Nephron progenitor cell (in vitro differentiated cells): ENCODE results near the gene DGCR8.

Experiments used
- DNase-seq: peaks from one replicate; pipeline ENCODE4 v3.0.0; 2021
- H3K27ac Mint-ChIP-seq: 2 replicates; pipeline ENCODE4 v1.8.0; 2021; ENCODE audit warnings: mild to moderate bottlenecking, moderate library complexity, mixed read lengths
- H3K27me3 Mint-ChIP-seq: 2 replicates; pipeline ENCODE4 v1.8.0; 2021; ENCODE audit warnings: mild to moderate bottlenecking, low read depth, mixed read lengths; ENCODE audit not compliant: poor library complexity
- H3K36me3 Mint-ChIP-seq: 2 replicates; pipeline ENCODE4 v1.8.0; 2021; ENCODE audit warnings: low read depth, mixed read lengths
- H3K4me1 Mint-ChIP-seq: 2 replicates; pipeline ENCODE4 v1.8.0; 2021; ENCODE audit warnings: mixed read lengths
- H3K4me3 Mint-ChIP-seq: 2 replicates; pipeline ENCODE4 v1.8.0; 2021; ENCODE audit warnings: mild to moderate bottlenecking, moderate library complexity, mixed read lengths
- H3K9me3 Mint-ChIP-seq: 2 replicates; pipeline ENCODE4 v1.8.0; 2021; ENCODE audit warnings: mild to moderate bottlenecking, moderate library complexity, mixed read lengths
- CTCF ChIP-seq: fragments of 200-600 bp; sonication (generic); IDR thresholded peaks from 2 replicates; pipeline ENCODE4 v1.5.0; 2021; ENCODE audit warnings: antibody characterized with exemption

DGCR8 gene

DNA sequence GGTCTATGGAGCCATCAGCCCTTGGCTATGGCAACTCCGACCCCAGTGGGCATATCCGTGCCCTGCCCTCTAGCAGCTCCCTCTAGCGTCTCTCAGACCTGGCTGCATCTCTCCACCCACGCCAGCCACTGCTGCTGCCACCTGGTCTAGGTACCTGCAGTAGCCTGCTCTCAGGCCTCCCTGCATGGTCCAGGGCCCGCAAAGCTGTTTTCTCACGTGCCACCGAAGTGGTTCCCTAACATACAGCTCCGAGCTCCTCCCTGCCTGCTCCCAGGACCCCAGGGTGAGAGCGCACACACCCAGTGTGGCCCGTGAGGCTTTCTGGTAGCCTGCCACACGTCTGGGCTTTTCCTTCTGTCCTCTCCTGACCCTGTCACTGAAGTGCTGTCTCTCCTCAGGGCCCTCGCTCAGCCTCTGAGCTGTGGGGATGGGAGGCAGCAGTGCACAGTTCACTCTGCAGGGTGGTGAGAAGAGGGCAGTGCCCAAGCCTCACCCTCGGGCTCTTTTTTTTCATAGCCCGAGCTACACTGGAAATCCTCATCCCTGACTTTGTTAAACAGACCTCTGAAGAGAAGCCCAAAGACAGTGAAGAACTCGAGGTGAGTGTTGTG lies 14.3 kb downstream of the DGCR8 start:
- Mint-ChIP-seq H3K27me3 (peaks cover 4% of the 10 kb centered on the region), H3K36me3 (peaks cover 97% of the 10 kb centered on the region), H3K4me3 (no peak overlapping the region), H3K27ac (no peak overlapping the region), H3K4me1 (no peaks in the 10 kb centered on the region), H3K9me3 (peaks cover 4% of the 10 kb centered on the region)
- no peak for DNase-seq
- TF ChIP-seq CTCF: no peak

DNA sequence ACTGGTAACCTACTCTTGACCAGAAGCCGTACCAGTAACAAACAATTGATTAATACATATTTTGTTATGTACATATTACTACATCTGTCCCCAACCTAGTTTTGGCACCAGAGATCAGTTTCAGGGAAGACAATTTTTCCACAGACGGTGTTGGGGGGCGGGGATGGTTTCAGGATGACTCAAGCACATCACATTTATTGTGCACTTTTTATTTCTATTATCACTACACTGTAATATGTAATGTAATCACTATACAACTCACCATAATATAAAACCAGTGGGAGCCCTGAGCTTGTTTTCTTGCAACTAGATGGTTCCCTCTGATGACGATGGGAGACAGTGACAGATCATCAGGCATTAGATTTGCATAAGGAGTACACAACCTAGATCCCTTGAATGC lies 15.5 kb downstream of the DGCR8 start:
- Mint-ChIP-seq H3K4me3 (no peak overlapping the region), H3K4me1 (no peaks in the 10 kb centered on the region), H3K9me3 (peaks cover 4% of the 10 kb centered on the region), H3K27me3 (peaks cover 4% of the 10 kb centered on the region), H3K36me3 (peaks cover 97% of the 10 kb centered on the region), H3K27ac (no peak overlapping the region)
- no peak for DNase-seq
- no peak for TF ChIP-seq CTCF

- no peaks in the 10 kb centered on the region for H3K4me1 Mint-ChIP-seq
- H3K9me3 Mint-ChIP-seq: peaks cover 4% of the 10 kb centered on the region
- peaks cover 4% of the 10 kb centered on the region for H3K27me3 Mint-ChIP-seq
- no peak for DNase-seq
- H3K4me3 Mint-ChIP-seq: no peak overlapping the region
- no peak overlapping the region for H3K27ac Mint-ChIP-seq
- TF ChIP-seq CTCF: no peak
- peaks cover 94% of the 10 kb centered on the region for H3K36me3 Mint-ChIP-seq
These were observed 16.8 kb downstream of the DGCR8 start for GRCh38 chr22:20096574-20097420.

DNA sequence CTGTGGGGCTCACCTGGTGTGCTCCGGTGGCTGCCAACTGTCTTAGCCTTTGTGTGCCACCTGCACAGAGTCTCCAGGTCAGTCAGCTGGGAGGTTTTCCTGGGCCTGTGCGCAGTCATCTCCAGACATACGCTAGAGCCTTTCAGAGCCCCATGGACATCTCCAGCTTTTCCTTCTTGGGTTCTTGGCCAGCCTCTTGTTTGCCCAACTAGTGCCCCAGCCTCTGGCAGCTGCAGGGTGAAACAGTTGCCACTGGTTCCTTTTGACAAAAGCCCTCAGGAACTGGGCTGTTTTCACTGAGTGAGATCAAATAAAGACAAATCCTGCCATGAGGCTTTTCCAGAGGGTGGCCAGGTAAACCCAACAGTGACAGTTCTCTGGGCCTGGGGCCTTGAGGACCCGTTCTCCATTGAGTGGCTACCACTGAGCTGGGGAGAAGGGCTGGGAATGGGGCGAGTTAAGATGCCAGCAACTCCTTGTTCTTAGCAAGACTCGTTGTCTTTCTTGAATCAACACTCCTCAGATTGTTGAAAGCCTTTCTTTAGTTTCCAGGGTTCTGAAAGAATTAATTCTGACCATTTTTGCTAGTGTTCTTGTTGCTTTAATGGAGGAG lies 19.2 kb downstream of the DGCR8 start:
- Mint-ChIP-seq H3K27ac (no peak overlapping the region), H3K4me3 (no peak overlapping the region), H3K27me3 (peaks cover 4% of the 10 kb centered on the region), H3K4me1 (no peaks in the 10 kb centered on the region), H3K36me3 (peaks cover 90% of the 10 kb centered on the region), H3K9me3 (peaks cover 4% of the 10 kb centered on the region)
- no peak for DNase-seq
- TF ChIP-seq CTCF: no peak

GRCh38 chr22:20101638-20102037 lies 21.6 kb downstream of the DGCR8 start:
- peaks cover 66% of the 10 kb centered on the region for H3K36me3 Mint-ChIP-seq
- DNase-seq: no peak
- H3K9me3 Mint-ChIP-seq: peaks cover 4% of the 10 kb centered on the region
- no peak overlapping the region for H3K4me3 Mint-ChIP-seq
- no peak for TF ChIP-seq CTCF
- no peaks in the 10 kb centered on the region for H3K4me1 Mint-ChIP-seq
- H3K27ac Mint-ChIP-seq: no peak overlapping the region
- peaks cover 4% of the 10 kb centered on the region for H3K27me3 Mint-ChIP-seq
